Measurements from ENCODE around the gene GUCA2A.

DNA sequence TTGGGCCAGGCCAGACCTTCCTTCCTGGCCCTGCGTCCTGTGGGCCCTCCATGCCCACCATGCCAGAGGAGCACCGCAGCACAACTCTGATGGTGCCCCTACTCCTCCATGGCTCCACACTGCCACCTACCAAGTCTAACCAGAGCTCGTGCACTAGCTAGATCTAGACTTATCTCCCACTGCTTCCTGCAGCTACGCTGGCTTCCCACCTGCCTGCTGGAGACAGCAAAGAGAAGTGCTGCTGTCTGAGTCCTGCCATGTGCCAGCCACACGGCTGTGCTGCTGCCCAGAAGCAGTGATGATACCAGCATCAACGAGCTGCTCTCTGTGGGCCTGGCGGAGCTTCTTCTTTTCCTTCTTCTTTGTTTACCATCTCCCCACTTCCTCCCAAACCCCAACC, 6.9 kb downstream of the GUCA2A start:
- no peak for TF ChIP-seq PAX8 (CRISPR knock-in tag; IDR thresholded peaks at IDR 0.05; ENCODE audit: borderline replicate concordance)
- TF ChIP-seq, protein P1, sequence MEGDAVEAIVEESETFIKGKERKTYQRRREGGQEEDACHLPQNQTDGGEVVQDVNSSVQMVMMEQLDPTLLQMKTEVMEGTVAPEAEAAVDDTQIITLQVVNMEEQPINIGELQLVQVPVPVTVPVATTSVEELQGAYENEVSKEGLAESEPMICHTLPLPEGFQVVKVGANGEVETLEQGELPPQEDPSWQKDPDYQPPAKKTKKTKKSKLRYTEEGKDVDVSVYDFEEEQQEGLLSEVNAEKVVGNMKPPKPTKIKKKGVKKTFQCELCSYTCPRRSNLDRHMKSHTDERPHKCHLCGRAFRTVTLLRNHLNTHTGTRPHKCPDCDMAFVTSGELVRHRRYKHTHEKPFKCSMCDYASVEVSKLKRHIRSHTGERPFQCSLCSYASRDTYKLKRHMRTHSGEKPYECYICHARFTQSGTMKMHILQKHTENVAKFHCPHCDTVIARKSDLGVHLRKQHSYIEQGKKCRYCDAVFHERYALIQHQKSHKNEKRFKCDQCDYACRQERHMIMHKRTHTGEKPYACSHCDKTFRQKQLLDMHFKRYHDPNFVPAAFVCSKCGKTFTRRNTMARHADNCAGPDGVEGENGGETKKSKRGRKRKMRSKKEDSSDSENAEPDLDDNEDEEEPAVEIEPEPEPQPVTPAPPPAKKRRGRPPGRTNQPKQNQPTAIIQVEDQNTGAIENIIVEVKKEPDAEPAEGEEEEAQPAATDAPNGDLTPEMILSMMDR (CRISPR knock-in tag; IDR thresholded peaks at IDR 0.05), result peak; percentile 48

Measured in HepG2 (cell line).